ENCODE results near the gene MBP.

The MBP gene

DNA sequence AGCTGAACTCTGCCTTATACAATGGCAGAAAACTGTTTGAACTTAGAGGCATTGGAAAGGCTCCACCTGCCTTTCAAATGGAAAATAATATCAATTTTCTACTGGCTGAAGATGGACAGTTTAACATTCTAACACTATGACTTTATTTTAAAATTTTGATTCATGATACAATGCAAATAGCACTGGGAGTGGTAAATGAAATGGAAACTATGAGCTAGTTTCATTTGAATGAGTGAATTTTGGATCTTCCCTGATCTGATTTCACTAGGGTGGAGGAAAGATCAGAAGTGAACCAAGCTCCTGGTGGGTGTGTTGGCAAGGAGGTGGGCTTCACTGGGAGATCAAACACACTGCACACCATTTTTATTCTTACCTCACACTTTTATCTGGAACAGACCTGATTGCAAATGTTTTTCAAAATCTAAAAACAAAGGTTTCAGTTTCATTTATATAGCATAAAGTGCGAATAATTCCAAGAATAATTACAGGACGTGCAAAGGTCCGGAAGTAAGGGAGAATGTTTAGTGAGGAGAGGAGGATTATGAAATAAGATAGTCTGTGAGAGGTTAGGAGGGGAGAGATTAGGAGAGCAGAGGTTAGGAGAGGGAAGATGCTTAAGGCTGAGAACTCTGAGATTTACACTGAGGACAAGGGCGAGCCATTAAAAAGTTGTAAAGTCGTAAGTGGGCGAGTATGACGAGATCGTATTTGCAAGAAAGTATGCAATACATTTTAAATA, 18.6 kb upstream of the MBP start:
- no peak for DNase-seq (ENCODE audit: low read depth, low spot score)

DNA sequence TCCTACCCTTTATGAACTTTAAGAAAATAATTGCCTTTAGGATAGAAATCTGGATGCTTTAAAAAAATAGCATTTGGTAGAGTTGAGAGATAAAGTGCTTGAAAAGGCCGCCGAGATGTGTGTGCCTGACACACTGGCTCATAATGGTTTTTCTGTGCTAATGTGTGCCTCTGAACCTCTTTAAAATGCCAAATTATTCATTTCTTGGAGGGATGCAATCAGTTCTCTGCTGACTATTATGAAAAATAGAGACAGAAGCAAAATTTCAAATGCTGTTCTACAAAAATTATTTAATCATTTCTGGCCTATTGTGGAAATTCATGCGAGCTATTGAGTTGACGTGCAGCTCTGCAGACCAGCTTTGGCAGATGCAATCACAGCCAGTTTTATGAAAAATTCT, 18.0 kb upstream of the MBP start:
- DNase-seq (ENCODE audit: low read depth, low spot score), result no peak

DNA sequence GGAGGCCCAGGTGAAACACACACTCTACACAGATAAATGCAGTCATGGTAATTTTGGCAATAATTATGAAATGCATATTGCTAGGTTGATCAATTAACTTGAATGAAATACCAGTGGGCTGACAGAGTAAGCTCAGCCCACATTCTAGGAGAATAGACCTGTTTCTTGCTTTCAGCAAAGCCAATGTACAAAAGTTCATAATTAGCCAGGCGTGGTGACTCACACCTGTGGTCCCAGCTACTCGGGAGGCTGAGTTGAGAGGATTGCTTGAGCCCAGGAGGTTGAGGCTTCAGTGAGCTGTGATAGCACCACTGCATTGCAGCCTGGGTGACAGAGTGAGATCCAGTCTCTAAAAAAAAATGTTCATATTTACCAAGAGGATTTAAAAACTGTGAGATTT, 15.7 kb upstream of the MBP start:
- no peak for DNase-seq (ENCODE audit: low read depth, low spot score)

DNA sequence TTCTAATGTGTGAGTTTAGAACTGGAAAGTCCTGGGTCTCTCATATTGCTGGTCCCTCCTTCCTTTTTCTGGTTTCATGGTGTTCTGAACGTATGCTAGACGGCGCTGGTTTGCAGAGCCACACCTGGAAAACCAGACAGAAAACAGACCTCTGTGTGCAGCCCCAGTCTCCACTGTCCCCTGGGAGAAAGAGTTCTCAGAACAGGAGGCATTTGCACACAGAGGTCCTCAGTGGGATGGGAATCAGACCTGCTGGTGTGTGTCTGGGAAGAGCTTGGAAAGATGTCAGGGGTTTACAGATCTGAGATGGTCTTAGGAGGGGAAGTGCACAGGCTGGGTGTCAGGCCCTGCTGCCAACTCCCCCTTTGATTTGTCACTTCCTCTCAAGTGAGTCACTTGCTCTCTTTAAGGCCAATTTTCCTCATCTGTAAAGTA, 14.9 kb upstream of the MBP start:
- no peak for DNase-seq (ENCODE audit: low read depth, low spot score)

DNA sequence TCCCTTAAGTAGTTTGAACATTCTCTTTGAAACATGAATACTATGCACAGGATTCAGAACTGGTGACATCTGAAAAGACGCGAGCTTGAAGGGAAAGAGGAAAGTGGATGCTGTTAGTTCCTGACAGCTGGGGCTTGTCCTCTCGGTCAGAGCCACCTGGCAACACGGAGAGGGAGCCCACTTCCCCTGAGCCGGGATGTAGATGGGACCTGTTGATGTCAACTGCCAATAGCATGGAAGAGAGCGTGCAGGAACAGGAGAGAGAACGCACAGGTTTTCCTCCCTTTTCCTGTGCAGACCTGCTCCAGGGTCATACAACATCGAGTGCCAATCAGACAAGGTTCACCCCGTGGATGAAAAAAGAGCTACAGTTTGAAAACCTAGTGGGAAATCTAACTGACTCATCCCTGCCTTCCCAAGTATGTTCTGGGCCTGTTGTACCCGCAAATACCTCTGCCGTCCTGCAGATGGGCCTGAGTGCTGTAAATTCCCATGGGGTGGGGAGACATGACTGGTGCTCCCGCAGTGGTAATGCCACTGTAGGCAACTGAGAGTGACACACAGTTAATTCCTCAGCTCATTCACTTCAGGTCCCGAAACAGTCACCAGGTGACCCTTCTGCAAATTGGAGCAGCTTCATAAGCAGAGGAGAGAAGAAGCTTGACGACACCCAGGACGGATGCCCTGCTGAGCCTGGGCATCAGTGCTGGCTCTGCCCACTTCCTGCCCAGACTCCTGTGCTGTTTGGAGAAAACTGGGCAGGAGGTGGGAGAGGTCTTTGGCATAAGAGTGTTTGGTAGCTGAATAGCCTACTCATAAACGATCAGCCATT, 13.9 kb upstream of the MBP start:
- DNase-seq (ENCODE audit: low read depth, low spot score), result no peak

DNA sequence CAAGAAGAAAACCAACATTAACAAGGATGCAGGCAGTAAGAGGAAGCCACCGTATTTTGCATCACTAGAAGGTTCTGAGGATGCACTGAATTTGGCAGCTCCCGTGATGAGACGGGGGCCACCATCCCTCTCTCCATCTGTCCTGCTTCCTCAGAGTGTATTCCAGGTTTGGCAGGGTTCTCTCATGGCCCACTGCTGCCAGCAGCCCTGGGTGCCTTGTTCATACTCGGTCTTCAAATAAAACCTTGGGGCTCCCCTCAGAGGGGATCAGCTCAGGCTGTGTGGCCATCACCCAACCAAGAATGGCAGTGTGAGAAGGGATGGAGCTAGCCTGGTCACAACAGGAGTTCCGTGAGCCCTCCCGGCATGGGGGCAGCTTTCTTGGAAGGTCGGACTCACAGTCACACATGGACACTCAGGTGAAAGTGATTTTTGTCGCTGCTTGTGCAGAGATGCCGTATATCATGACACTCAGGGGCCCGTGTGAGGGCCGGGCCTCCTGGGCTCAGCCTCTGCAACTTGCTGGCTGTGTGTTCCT, 12.8 kb upstream of the MBP start:
- no peak for DNase-seq (ENCODE audit: low read depth, low spot score)

DNA sequence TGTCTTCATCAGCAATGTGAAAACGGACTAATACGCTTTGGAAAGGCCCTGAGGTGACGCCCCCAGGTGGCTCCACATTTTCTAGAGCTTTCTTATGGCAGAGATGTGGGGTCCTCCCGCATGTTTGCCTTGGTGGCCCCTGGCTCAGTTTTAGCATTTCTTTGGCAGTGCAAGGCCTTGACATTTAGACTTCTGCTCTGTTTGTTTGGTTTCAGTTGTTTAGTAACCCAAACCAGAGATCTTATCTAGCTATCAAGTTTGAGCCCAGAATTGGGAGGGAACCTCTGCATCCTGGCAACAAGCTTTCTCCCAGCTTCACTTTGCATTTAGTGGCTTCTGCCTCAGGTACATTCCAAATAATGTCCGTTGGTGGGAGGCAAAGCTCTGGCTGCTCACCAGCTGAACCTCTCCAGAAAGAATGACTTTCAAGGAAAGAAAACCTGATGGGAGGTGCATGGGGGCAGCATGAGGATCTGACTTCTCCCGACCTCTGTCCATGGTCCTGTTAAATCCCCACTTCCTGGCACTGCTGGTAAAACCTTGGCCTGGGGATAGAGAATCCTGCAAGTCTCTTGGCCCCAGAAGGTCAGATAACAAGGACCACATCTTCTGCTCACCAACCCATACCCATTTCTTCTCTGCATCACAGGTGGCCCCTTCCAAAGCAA, 12.0 kb upstream of the MBP start:
- DNase-seq (ENCODE audit: low read depth, low spot score), result no peak

DNA sequence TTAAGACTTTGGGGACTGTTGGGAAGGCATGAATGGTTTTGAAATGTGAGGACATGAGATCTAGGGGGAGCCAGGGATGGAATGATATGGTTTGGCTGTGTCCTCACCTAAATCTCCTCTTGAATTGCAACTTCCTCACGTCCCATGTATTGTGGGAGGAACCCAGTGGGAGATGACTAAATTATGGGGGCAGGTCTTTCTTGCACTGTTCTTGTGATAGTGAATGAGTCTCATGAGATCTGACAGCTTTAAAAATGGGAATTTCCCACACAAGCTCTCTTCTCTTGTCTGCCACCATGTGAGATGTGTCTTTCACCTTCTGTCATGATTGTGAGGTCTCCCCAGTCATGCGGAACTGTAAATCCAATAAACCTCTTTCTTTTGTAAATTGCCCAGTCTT, 11.5 kb upstream of the MBP start:
- no peak for DNase-seq (ENCODE audit: low read depth, low spot score)

DNA sequence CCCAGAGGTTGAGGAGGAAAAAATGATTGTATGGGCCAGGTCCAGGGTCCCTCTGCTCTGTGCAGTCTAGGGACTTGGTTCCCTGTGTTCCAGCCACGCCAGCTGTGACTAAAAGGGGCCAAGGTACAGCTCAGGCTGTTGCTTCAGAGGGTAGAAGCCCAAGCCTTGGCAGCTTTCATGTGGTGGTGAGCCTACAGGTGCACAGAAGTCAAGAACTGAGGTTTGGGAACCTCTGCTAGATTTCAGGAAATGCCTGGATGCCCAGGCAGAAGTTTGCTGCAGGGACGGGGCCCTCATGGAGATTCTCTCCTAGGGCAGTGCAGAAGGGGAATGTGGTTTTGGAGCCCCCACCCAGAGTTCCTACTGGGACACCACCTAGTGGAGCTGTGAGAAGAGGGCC, 10.6 kb upstream of the MBP start:
- no peak for DNase-seq (ENCODE audit: low read depth, low spot score)

DNA sequence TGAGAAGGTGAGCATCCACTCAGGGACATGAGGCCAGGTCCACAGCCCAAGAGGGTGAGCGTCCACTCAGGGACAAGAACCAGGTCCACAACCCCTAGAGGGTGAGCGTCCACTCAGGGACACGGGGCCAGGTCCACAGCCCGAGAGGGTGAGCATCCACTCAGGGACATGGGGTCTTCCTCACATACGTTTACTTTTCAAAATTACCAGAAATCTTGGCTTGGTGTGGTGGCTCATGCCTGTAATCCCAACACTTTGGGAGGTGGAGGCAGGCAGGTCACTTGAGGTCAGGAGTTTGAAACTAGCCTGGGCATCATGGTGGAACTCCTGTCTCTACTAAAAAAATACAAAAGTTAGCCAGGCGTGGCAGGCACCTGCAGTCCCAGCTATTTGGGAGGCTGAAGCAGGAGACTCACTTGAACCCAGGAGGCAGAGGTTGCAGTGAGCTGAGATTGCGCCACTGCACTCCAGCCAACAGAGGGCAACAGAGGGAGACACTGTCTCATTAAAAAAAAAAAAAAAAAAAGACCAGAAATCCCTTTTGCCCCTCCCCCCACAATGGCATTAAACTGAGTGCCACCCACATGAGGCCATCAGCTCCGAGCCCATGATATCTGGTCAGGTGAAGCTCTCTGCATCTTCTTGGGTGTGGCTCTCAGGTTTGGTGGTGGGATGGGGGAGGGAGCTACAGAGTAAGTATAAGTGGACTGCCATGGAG, 9.0 kb upstream of the MBP start:
- no peak for DNase-seq (ENCODE audit: low read depth, low spot score)

DNA sequence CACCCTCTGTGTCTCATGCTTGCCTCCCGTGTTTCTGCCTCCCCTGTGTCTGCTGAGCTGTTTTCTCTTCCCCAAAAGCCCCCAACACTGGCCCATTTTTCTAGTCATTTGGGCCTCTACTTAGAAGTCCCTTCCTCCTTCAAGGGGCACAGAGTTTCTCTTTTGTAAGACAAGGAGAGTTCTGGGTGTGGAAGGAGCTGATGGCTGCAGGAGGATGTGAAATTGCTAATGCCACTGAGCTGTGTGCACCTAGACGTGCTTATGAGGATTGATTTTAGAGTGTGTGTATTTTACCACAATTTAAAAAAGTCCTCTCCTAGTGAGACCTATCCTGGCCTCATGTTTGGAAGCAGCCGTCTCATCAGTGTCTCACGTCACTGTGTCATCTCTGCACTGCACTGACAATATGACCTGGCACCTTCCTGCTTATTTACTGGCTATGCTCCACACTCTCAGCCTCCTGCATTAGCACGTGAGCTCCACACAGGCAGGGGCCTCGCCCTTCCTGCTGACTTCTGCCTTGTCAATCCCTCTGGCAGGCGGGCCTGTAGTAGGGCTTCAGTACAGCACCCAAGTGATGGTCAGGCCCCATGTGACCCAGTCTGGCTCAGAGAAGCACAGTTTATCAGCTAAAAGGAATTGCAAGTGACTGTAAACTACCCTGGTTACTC, 8.0 kb upstream of the MBP start:
- DNase-seq (ENCODE audit: low read depth, low spot score), result no peak

DNA sequence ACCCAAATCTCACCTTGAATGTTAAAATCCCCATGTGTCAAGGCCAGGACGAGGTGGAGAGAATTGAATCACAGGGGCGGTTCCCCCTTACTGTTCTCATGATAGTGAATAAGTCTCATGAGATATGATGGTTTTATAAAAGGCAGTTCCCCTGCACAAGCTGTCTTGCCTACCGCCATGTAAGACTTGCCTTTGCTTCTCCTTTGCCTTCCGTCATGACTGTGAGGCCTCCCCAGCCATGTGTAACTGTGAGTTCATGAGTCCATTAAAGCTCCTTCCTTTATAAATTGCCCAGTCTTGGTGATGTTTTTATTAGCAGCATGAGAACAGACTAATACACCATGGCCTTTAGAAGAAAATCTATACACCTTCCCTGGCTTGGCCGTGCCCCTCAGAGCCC, 7.4 kb upstream of the MBP start:
- DNase-seq (ENCODE audit: low read depth, low spot score), result no peak

DNA sequence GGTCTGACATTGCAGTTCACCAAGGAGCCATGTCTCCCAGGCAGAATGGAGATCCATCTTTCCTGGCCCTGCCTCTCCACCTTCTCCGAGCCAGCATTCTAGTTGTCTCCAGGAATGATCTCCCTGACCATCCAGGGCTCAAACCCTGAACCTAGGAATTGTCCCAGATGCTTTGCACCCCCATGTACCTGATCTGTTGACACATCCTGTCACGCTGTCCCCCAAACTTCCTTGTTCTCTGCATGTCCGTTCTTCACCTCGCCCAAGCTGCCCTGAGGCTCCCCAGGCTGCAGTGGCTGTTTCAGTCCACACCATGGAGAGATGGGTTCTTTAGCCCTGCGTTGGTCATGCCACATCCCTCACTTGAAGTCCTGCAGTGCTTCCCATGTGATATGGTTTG, 7.0 kb upstream of the MBP start:
- no peak for DNase-seq (ENCODE audit: low read depth, low spot score)

DNA sequence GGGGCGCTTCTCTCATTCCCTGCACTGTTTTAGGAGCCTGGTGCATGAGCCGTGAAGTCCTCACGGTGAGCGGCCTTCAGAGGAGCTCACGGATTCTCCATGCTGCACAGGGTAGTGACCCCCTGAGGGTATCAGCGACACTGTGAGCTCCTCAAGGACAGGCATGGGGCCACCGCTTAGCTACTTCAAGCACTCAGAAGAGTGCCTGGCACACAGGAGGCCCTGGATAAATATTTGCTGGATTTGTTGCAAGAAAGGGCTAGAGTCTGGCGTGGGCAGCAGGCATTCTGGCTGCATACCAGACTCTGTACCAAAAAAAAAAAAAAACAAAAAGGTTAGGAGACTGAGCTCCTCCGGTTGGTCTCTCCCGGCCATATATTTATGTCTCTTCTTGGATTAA, 5.7 kb upstream of the MBP start:
- peak; percentile 59 for DNase-seq (ENCODE audit: low read depth, low spot score)

DNA sequence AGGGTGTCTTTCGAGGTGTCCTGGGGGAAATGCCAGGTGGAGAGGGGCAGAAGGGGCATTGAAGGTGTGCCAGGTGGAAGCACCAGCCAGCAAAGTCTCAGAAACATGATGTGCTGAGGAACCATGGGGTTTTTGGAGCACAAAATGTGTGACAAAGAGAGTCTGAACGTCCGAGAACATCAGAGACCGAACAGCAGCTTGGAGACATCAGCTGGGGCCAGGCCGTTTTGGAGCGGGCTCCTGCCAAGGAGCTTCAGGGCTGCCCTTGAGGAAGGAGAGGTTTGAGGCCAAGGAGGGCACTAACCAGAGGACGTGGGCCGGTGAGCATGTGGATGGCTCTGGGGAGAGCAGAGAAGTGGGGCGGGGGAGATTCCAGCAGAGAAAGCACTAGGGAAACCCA, 5.3 kb upstream of the MBP start:
- DNase-seq (ENCODE audit: low read depth, low spot score), result no peak

DNA sequence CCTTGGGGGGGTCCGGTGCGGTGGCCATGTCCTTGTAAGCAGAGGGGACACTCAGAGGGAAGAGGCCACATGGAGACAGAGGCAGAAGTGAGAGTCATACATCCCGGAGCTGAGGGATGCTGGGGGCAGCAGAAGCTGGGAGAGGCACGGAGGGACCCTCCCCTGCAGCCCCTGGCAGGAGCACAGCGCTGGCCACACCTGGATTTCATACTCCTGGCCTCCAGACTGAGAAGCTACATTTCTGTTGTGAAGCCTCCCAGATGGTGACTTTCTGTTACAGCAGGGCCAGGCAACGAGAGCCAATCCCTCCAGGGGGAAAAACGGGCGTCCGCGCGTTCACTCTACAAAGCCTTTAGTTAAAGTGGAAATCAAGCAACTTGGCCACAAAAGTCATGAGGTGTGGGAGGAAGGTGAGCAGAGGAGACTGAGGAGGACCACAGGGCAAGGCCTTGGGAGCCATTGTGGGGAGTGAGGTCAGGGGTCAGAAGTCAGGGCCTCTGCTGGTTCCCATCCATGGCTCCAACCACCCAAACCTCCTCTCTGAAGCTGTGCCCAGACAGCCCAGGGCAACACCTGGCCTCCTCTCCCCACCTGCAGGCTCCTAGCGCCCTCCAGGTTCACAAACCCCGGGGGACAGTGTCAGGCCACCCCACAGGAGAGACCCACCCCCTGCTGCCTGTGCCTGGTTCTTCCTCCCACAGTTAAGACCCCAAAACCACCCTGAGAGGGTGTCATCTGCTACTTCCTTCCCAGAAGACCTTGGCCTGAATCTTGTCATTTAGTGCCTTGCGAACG, 4.5 kb upstream of the MBP start:
- DNase-seq (ENCODE audit: low read depth, low spot score), result no peak

DNA sequence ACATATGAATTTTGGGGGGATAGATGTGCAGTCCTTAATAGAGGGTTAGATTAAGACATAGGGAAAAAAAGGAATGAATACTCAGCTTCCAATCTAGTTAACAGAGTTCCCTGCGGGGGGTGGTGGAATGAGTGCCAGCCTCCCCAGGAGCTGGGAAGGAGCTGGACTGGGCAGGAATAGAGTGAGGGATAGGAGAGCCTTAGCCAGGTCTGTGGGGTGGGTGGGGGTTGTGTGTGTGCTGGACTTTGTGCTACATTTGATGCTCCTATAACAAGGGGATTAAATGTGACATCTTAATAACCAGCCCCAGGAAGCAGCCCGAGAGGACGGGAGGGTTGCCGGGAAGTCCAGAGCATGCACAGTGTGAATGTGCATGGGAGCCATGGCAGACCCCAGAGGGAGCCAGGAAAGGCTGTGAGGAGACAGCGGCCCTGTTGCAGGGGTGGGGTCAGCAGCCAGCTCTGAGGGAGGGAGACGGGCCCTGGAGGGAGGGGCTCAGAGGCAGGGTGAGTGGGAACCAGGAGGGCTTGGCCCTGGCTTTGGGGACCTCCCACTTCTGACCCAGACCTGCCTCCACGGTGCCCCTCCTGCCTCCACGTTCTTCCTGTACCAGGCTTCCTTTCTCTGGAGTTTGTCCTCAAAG, 3.6 kb upstream of the MBP start:
- DNase-seq (ENCODE audit: low read depth, low spot score), result no peak

DNA sequence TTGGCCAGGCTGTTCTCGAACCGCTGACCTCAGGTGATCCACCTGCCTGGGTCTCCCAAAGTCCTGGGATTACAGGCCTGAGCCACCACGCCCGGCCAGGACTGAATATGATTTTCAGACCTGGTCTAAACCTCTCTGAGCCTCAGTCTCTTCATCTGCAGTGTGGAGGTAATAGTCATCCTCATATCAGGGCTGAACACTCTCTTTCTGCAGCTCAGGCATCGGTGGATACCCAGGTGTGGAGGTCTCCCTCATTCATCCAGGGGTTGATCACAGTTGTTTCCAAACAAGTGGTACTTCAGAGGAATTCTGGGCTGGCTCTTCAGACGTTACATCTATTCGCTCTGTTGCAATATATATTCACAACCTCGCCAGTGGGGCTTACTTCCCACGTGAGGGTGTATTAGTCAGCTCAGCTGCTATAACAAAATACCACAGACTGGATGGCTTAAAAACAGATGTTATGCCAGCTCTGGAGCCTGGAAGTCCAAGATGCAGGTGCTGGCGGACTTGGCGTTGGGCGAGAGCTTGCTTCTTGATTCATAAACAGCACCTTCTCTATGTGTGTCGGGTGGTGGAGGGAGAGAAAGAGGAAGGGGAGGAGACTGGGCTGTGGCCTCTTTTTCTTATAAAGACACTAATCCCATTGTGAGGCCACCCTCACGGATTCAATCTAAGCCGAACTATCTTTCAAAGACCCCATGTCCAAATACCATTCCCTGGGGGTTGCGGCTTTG, 2.9 kb upstream of the MBP start:
- no peak for DNase-seq (ENCODE audit: low read depth, low spot score)

DNA sequence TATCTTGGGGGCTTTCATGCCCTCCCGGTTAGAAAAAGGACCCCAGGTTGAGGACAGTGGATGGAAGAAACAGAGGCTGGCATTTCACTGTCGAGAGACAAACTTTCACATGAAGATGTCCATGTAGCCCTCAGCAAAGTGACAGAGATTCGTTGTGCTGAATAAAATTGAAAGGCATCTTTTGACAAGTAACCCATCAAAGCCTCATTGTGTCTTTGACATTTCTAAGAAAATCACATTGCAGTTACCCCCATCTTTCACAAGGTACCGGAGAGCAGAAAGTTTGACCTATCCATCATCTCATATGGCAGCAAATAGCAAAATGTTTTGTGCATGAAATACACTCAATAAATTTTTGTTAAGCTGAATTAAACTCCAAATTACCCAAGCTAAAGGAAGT, 2.0 kb upstream of the MBP start:
- no peak for DNase-seq (ENCODE audit: low read depth, low spot score)
